GF-D8 (cell line): ENCODE measurements around the gene FAS.

Experiments used
- DNase-seq: peaks from one replicate; lab custom pipeline; 2025; lab: John Stamatoyannopoulos, UW

Gene FAS

GRCh38 chr10:88990384-88991160, at the start of gene FAS:
Gene FAS (plus strand): TSS chr10:88990798. CDS start chr10:88990877, 79 bp downstream.
- DNase-seq: peak; percentile 81

GRCh38 chr10:88941026-88941425, 49.6 kb upstream of the FAS start:
- DNase-seq: no peak

- no peak for DNase-seq
Measured at GRCh38 chr10:88943778-88944177, 46.8 kb upstream of the FAS start.

- DNase-seq: no peak
Measured at GRCh38 chr10:88944813-88945212, 45.8 kb upstream of the FAS start.

GRCh38 chr10:88946200-88946599, 44.4 kb upstream of the FAS start:
- DNase-seq: no peak

- no peak for DNase-seq
Measured at GRCh38 chr10:88946965-88947590, 43.5 kb upstream of the FAS start.

- DNase-seq: no peak
Measured at GRCh38 chr10:88949051-88949450, 41.5 kb upstream of the FAS start.

GRCh38 chr10:88949912-88950837, 40.4 kb upstream of the FAS start:
- DNase-seq: no peak

- DNase-seq: no peak
Measured at GRCh38 chr10:88952647-88953111, 37.9 kb upstream of the FAS start, which contains the start of gene ACTA2. Gene ACTA2 (minus strand): TSS chr10:88952773. CDS start chr10:88948930, 3,843 bp downstream.

- DNase-seq: no peak
Measured at GRCh38 chr10:88953662-88954061, 36.9 kb upstream of the FAS start.

- no peak for DNase-seq
Measured at GRCh38 chr10:88954458-88955083, 36.0 kb upstream of the FAS start.

- no peak for DNase-seq
Measured at GRCh38 chr10:88957381-88957780, 33.2 kb upstream of the FAS start.

- no peak for DNase-seq
Measured at GRCh38 chr10:88958721-88959120, 31.9 kb upstream of the FAS start.

- DNase-seq: no peak
Measured at GRCh38 chr10:88960802-88961201, 29.8 kb upstream of the FAS start.

GRCh38 chr10:88961266-88961665, 29.3 kb upstream of the FAS start:
- no peak for DNase-seq

- DNase-seq: peak; percentile 47
Measured at GRCh38 chr10:88962336-88962735, 28.3 kb upstream of the FAS start.

GRCh38 chr10:88963318-88963717, 27.3 kb upstream of the FAS start:
- DNase-seq: no peak

GRCh38 chr10:88964360-88964759, 26.2 kb upstream of the FAS start:
- DNase-seq: no peak

GRCh38 chr10:88964869-88965415, 25.7 kb upstream of the FAS start:
- DNase-seq: no peak

GRCh38 chr10:88966797-88967196, 23.8 kb upstream of the FAS start:
- no peak for DNase-seq

GRCh38 chr10:88968391-88968790, 22.2 kb upstream of the FAS start:
- no peak for DNase-seq
